GM12878 (cell line): ENCODE data around the gene FAM53B. TPM values are rescaled to one million over a fixed set of nuclear protein-coding genes. Genes with fewer than 3 reads are reported as not detected.

Experiments
- ATAC-seq: fragments of 200-7000 bp; cut with Tn5 transposase; 3 replicates; pipeline ENCODE4 v1.9.1; 2020; ENCODE audit warnings: mild to moderate bottlenecking, moderate library complexity
- BruUV-seq: library from RNA; stranded (reverse); fragments of 400-500 nt; replicated peaks from 2 replicates; lab custom pipeline; 2021; lab: Mats Ljungman, UMichigan
- CTCF ChIA-PET: fragments of 300-600 bp; sonication (Branson Sonifier 250); formaldehyde crosslinking; extraction: SDS; loops from one replicate; lab custom pipeline; 2021; ENCODE audit warnings: inconsistent platforms; lab: Yijun Ruan, JAX
- POLR2A ChIA-PET: fragments of 350-600 bp; formaldehyde crosslinking; extraction: SDS; loops from one replicate; lab custom pipeline; 2021; ENCODE audit warnings: inconsistent platforms; lab: Charles Lee
- RAD21 ChIA-PET: fragments of 300-600 bp; sonication (Branson Sonifier 250); formaldehyde crosslinking; loops from one replicate; lab custom pipeline; 2023; ENCODE audit warnings: antibody characterized with exemption; ENCODE audit not compliant: unreplicated experiment; lab: Charles Lee
- SMC1A ChIA-PET: fragments of 300-600 bp; sonication (Branson Sonifier 250); formaldehyde crosslinking; loops from one replicate; lab custom pipeline; 2023; ENCODE audit not compliant: unreplicated experiment, uncharacterized antibody; lab: Charles Lee
- DNase-seq: peaks from one replicate; pipeline ENCODE4 v3.0.0-alpha.2; 2011; ENCODE audit warnings: low read depth, low spot score
- FAIRE-seq: peaks from 3 replicates; lab custom pipeline; 2011; peaks lifted over from hg19 to GRCh38; lab: Jason Lieb, UNC
- H2AFZ ChIP-seq: 2 replicates; pipeline ENCODE4 v1.6.0; 2011; ENCODE audit warnings: low read depth, low read length, control low read depth; ENCODE audit not compliant: control insufficient read depth
- H3K27ac ChIP-seq: 2 replicates; pipeline ENCODE4 v1.5.1; 2011; ENCODE audit warnings: control low read depth; ENCODE audit not compliant: control insufficient read depth, insufficient read depth
- H3K27me3 ChIP-seq, 2 experiments: replicated peaks in 1 of 2; 2 replicates each; pipeline versions ENCODE4 v1.6.0 to v1.6.1; 2011; ENCODE audit warnings: low read length in 1 of 2; ENCODE audit not compliant: control insufficient read depth in 2 of 2, insufficient read depth in 2 of 2
- H3K36me3 ChIP-seq, 2 experiments: 2 replicates each; pipeline ENCODE4 v1.5.1; 2011; ENCODE audit warnings: low read length in 1 of 2; ENCODE audit not compliant: control insufficient read depth in 2 of 2, insufficient read depth in 2 of 2
- H3K4me1 ChIP-seq: 2 replicates; pipeline ENCODE4 v1.6.1; 2011; ENCODE audit warnings: mild to moderate bottlenecking, low read length, moderate library complexity, mixed read lengths; ENCODE audit not compliant: control insufficient read depth, insufficient read depth
- H3K4me2 ChIP-seq: 2 replicates; pipeline ENCODE4 v1.6.0; 2011; ENCODE audit warnings: control low read depth; ENCODE audit not compliant: control insufficient read depth, insufficient read depth
- H3K4me3 ChIP-seq: fragments of 200-600 bp; sonication (generic); 2 replicates; pipeline ENCODE4 v1.5.1; 2016
- H3K79me2 ChIP-seq: 2 replicates; pipeline ENCODE4 v1.6.0; 2011; ENCODE audit warnings: low read length; ENCODE audit not compliant: control insufficient read depth, insufficient read depth
- H3K9ac ChIP-seq: 2 replicates; pipeline ENCODE4 v1.8.0; 2011; ENCODE audit warnings: low read length, control low read depth, mixed read lengths; ENCODE audit not compliant: control insufficient read depth, insufficient read depth
- H3K9me3 ChIP-seq: replicated peaks from 3 replicates; pipeline ENCODE4 v1.5.1; 2011; ENCODE audit warnings: mild to moderate bottlenecking, low read length; ENCODE audit not compliant: control insufficient read depth, insufficient read depth
- H4K20me1 ChIP-seq: 2 replicates; pipeline ENCODE4 v1.6.0; 2011; ENCODE audit not compliant: control insufficient read depth, insufficient read depth
- GABPA ChIP-seq: IDR thresholded peaks from 2 replicates; pipeline ENCODE4 v1.6.1; 2014; ENCODE audit warnings: antibody characterized with exemption, low read depth, mild to moderate bottlenecking, inconsistent platforms
- IKZF2 ChIP-seq, 2 experiments: fragments of 450-650 bp; IDR thresholded peaks; 2 replicates each; pipeline ENCODE4 v1.6.1; 2017; ENCODE audit warnings: mild to moderate bottlenecking in 2 of 2, moderate library complexity in 2 of 2
- MEF2A ChIP-seq: IDR thresholded peaks from 2 replicates; pipeline ENCODE4 v1.6.1; 2011; ENCODE audit warnings: low read depth, mild to moderate bottlenecking, low read length, moderate library complexity; ENCODE audit not compliant: insufficient read depth
- NFIC ChIP-seq: IDR thresholded peaks from 2 replicates; pipeline ENCODE4 v1.6.1; 2012; ENCODE audit warnings: low read depth, mild to moderate bottlenecking, inconsistent platforms, low read length, moderate library complexity
- NFYA ChIP-seq: IDR thresholded peaks from 2 replicates; pipeline ENCODE4 v1.6.1; 2011; ENCODE audit warnings: low read depth, mild to moderate bottlenecking, low read length, improper control_type of control experiment, borderline replicate concordance
- RFX5 ChIP-seq: IDR thresholded peaks from 2 replicates; pipeline ENCODE4 v1.6.1; 2011; ENCODE audit warnings: low read depth, low read length, improper control_type of control experiment
- TCF12 ChIP-seq: IDR thresholded peaks from 2 replicates; pipeline ENCODE4 v1.6.1; 2011; ENCODE audit warnings: low read depth, mild to moderate bottlenecking, low read length
- whole genome bisulfite sequencing: methylation state at CpG from one replicate; pipeline ENCODE4 v1.1.6; 2016; ENCODE audit warnings: low lambda C conversion rate; ENCODE audit not compliant: insufficient replicate concordance, insufficient coverage; ENCODE audit errors: missing lambda C conversion rate; 5-methylcytosine and 5-hydroxymethylcytosine counted together
- in situ Hi-C: fragments of 300-500 bp; cut with MboI; formaldehyde crosslinking; loops from 9 replicates; pipeline ENCODE4 v1.14.3; 2018; ENCODE audit warnings: mixed read lengths
- intact Hi-C: fragments of 100-400 bp; cut with micrococcal nuclease; formaldehyde crosslinking; loops from one replicate; pipeline ENCODE4 v1.14.2; 2022; ENCODE audit not compliant: unreplicated experiment
- polyA plus RNA-seq, 11 experiments: library from polyadenylated mRNA; depleted of rRNA in 4 of 11; unstranded in 6 of 11; stranded (reverse) in 5 of 11; fragments of >200 nt; fragmentation: Nextera tagmentation in 4 of 11; fragmentation: Illumina TruSeq in 1 of 11; extraction: Ambion mirVana in 4 of 11; extraction: Trizol in 1 of 11; gene quantifications; 1 replicate in 1 of 11; 2 replicates in 10 of 11; pipeline versions ENCODE4 v1.2.1 to v1.2.3, GENCODE V29; 2011 to 2016; ENCODE audit warnings: inconsistent platforms in 2 of 11, missing spikeins in 2 of 11, low read depth in 1 of 11
- total RNA-seq, 4 experiments: library from RNA; depleted of rRNA in 3 of 4; stranded (reverse); fragments of >200 nt in 3 of 4; fragmentation: Illumina TruSeq in 1 of 4; extraction: Trizol in 1 of 4; gene quantifications; 2 replicates each; pipeline versions ENCODE4 v1.2.1 to v1.2.3, GENCODE V29; 2013 to 2021
- TF ChIP-seq, protein P1 (sequence below): IDR thresholded peaks from 2 replicates; pipeline ENCODE4 v1.6.1; 2012; ENCODE audit warnings: low read length, inconsistent platforms
- TF ChIP-seq, protein P2 (sequence below): IDR thresholded peaks from 2 replicates; pipeline ENCODE4 v1.6.1; 2012; ENCODE audit warnings: improper control_type of control experiment, low read depth, low read length; ENCODE audit not compliant: insufficient replicate concordance
- TF ChIP-seq, protein P3 (sequence below): IDR thresholded peaks from 2 replicates; pipeline ENCODE4 v1.6.1; 2011; ENCODE audit warnings: mild to moderate bottlenecking, low read depth, low read length, moderate library complexity; ENCODE audit not compliant: insufficient replicate concordance
- TF ChIP-seq, protein P4 (sequence below): IDR thresholded peaks from 2 replicates; pipeline ENCODE4 v1.6.1; 2011; ENCODE audit warnings: borderline replicate concordance, low read depth, mild to moderate bottlenecking, moderate library complexity, mixed read lengths, low read length; ENCODE audit not compliant: insufficient read depth; ENCODE audit errors: extremely low read length

FAM53B gene
- total and polyA plus RNA-seq, 10 of the 15 experiments (the other 5 are each of a cell fraction or from before 2014, with no cell fraction given), result 0.05 to 26.3 (median 8.1) TPM

DNA sequence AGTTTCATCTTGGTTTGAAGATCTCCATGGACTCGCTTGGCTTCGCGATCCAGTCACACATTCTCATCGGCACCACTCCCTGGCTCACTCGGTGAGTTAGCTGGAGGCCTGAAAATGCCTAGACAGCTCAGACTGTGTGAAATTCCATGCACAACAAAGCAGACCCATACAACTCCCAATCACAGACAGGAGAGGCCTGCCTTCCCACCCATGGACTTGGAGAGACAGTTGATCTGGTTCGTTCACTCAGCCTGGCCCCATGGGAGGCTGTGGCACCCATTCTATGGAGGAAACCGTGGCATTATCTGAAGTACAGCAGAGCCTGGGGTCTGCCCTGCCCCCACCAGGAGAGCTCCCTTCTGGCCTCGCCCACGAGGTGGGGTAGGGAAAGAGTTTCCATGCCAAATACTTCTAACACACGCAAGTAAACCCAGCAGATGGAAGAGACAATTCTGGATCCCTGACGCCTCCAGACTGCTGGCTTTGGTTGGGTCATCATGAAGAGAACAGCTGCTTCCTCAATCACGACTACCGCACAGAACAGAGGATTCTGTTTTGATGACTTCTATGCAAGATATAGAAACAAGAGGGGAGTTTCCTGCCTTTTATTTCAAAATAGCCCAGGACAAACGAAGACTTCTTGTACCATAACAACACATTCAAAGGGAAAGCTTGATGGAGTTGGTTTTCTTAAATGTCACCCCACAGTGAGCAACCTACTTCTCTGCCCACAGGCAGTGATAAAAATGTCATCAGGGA, 15.9 kb downstream of the FAM53B start:
- peak; percentile 38 for FAIRE-seq
- peak; percentile 7; the same call in 2 of the 3 replicates for ATAC-seq
- Histone ChIP-seq H3K4me1 (peaks cover 62% of the 10 kb centered on the region), H3K27ac (peak overlapping the region; percentile 47), H3K9me3 (no peaks in the 10 kb centered on the region), H3K36me3 (peaks cover 2 to 6% of the 10 kb centered on the region in 2 experiments; a peak in 2 of 4 replicates), H3K79me2 (peaks cover 31% of the 10 kb centered on the region), H4K20me1 (no peaks in the 10 kb centered on the region), H3K4me2 (peak overlapping the region; percentile 40), H3K27me3 (no peaks in the 10 kb centered on the region), H2AFZ (no peak overlapping the region), H3K4me3 (no peak overlapping the region), H3K9ac (peak overlapping the region; percentile 20; the same call in 1 of the 2 replicates)
- no peak for DNase-seq
- POLR2A ChIA-PET, result interaction anchor here (0.7 to 2.1 kb wide), 4 partner anchors 9 to 31 kb away, joined by 3 to 8 read pairs (median 6); no protein-coding TSS in a partner anchor
- WGBS, result 41% methylated on average over 14 of the region's 14 CpGs
- SMC1A ChIA-PET, result interaction anchor here (1.1 to 21.7 kb wide), 6 partner anchors 10 to 80 kb away, joined by 3 to 351 read pairs (median 16); no protein-coding TSS in a partner anchor
- intact Hi-C loops (no loop called here), in situ Hi-C loops (loop anchor here (10.0 kb wide), 1 partner anchor 1333 kb away; no protein-coding TSS in a partner anchor)
- no TSS peak for BruUV-seq
- CTCF ChIA-PET, result interaction anchor here (2.7 to 21.9 kb wide), 2 partner anchors 10 to 13 kb away, joined by 14 to 319 read pairs; no protein-coding TSS in a partner anchor
- RAD21 ChIA-PET, result interaction anchor here (0.7 to 5.2 kb wide), 6 partner anchors 10 to 187 kb away, joined by 3 to 51 read pairs (median 7); no protein-coding TSS in a partner anchor
- TF ChIP-seq, protein P1, sequence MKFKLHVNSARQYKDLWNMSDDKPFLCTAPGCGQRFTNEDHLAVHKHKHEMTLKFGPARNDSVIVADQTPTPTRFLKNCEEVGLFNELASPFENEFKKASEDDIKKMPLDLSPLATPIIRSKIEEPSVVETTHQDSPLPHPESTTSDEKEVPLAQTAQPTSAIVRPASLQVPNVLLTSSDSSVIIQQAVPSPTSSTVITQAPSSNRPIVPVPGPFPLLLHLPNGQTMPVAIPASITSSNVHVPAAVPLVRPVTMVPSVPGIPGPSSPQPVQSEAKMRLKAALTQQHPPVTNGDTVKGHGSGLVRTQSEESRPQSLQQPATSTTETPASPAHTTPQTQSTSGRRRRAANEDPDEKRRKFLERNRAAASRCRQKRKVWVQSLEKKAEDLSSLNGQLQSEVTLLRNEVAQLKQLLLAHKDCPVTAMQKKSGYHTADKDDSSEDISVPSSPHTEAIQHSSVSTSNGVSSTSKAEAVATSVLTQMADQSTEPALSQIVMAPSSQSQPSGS, result 0 out of 2 replicates have a peak, but pooled peaks have one; percentile 49
- TF ChIP-seq MEF2A, result peak; percentile 72; the same call in 1 of the 2 replicates
- TF ChIP-seq IKZF2 (IDR thresholded peaks at IDR 0.05), result peak; percentile 12 to 27; a peak in 2 of 4 replicates
- TF ChIP-seq NFIC, result peak; percentile 61; the same call in 1 of the 2 replicates
- no peak for TF ChIP-seq GABPA
- TF ChIP-seq, protein P2, sequence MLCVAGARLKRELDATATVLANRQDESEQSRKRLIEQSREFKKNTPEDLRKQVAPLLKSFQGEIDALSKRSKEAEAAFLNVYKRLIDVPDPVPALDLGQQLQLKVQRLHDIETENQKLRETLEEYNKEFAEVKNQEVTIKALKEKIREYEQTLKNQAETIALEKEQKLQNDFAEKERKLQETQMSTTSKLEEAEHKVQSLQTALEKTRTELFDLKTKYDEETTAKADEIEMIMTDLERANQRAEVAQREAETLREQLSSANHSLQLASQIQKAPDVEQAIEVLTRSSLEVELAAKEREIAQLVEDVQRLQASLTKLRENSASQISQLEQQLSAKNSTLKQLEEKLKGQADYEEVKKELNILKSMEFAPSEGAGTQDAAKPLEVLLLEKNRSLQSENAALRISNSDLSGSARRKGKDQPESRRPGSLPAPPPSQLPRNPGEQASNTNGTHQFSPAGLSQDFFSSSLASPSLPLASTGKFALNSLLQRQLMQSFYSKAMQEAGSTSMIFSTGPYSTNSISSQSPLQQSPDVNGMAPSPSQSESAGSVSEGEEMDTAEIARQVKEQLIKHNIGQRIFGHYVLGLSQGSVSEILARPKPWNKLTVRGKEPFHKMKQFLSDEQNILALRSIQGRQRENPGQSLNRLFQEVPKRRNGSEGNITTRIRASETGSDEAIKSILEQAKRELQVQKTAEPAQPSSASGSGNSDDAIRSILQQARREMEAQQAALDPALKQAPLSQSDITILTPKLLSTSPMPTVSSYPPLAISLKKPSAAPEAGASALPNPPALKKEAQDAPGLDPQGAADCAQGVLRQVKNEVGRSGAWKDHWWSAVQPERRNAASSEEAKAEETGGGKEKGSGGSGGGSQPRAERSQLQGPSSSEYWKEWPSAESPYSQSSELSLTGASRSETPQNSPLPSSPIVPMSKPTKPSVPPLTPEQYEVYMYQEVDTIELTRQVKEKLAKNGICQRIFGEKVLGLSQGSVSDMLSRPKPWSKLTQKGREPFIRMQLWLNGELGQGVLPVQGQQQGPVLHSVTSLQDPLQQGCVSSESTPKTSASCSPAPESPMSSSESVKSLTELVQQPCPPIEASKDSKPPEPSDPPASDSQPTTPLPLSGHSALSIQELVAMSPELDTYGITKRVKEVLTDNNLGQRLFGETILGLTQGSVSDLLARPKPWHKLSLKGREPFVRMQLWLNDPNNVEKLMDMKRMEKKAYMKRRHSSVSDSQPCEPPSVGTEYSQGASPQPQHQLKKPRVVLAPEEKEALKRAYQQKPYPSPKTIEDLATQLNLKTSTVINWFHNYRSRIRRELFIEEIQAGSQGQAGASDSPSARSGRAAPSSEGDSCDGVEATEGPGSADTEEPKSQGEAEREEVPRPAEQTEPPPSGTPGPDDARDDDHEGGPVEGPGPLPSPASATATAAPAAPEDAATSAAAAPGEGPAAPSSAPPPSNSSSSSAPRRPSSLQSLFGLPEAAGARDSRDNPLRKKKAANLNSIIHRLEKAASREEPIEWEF, result no peak
- TF ChIP-seq RFX5, result no peak
- TF ChIP-seq, protein P3, sequence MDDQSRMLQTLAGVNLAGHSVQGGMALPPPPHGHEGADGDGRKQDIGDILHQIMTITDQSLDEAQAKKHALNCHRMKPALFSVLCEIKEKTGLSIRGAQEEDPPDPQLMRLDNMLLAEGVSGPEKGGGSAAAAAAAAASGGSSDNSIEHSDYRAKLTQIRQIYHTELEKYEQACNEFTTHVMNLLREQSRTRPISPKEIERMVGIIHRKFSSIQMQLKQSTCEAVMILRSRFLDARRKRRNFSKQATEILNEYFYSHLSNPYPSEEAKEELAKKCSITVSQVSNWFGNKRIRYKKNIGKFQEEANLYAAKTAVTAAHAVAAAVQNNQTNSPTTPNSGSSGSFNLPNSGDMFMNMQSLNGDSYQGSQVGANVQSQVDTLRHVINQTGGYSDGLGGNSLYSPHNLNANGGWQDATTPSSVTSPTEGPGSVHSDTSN, result no peak
- TF ChIP-seq, protein P4, sequence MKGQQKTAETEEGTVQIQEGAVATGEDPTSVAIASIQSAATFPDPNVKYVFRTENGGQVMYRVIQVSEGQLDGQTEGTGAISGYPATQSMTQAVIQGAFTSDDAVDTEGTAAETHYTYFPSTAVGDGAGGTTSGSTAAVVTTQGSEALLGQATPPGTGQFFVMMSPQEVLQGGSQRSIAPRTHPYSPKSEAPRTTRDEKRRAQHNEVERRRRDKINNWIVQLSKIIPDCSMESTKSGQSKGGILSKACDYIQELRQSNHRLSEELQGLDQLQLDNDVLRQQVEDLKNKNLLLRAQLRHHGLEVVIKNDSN, result no peak
- no peak for TF ChIP-seq NFYA
- TF ChIP-seq TCF12, result peak; percentile 63; the same call in 1 of the 2 replicates
